ENCODE measurements around the gene FADS1. TPM values are rescaled to one million over a fixed set of nuclear protein-coding genes. Genes with fewer than 3 reads are reported as not detected.
A peak's percentile ranks its signal among the peaks of the same experiment; 100 is the strongest.

Gene FADS1
- total and polyA plus RNA-seq, 2 of the 8 experiments (the other 6 are each of a cell fraction or from before 2014, with no cell fraction given), result 115 to 141 TPM

DNA sequence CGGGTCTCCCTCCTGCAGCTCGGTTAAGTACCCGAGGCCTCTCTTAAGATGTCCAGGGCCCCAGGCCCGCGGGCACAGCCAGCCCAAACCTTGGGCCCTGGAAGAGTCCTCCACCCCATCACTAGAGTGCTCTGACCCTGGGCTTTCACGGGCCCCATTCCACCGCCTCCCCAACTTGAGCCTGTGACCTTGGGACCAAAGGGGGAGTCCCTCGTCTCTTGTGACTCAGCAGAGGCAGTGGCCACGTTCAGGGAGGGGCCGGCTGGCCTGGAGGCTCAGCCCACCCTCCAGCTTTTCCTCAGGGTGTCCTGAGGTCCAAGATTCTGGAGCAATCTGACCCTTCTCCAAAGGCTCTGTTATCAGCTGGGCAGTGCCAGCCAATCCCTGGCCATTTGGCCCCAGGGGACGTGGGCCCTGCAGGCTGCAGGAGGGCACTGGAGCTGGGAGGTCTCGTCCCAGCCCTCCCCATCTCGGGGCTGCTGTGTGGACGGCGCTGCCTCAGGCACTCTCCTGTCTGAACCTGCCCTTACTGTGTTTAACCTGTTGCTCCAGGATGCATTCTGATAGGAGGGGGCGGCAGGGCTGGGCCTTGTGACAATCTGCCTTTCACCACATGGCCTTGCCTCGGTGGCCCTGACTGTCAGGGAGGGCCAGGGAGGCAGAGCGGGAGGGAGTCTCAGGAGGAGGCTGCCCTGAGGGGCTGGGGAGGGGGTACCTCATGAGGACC lies 49.6 kb upstream of the FADS1 start:
- Histone ChIP-seq H3K36me3 (ENCODE audit: control insufficient read depth in 2 of 4, insufficient read depth in 4 of 4, low read length in 3 of 4) (peaks cover 17 to 44% (median 28%) of the 10 kb centered on the region in 4 experiments), H4K91ac (replicated peaks; ENCODE audit: insufficient read length, low read length) (no peak overlapping the region), H3K4ac (replicated peaks; ENCODE audit: insufficient read length, low read depth, low read length) (no peak overlapping the region), H2AFZ (ENCODE audit: low read length) (no peak overlapping the region), H3K79me1 (ENCODE audit: low read depth, low read length) (no peaks in the 10 kb centered on the region), H3K9ac (replicated peaks in 1 of 4; ENCODE audit: extremely low read depth in 1 of 4, low read depth in 3 of 4, low read length in 3 of 4) (no peak overlapping the region), H3K18ac (ENCODE audit: extremely low read depth, low read length) (no peak overlapping the region), H3K9me3 (ENCODE audit: insufficient read depth in 2 of 2, low read depth in 1 of 2, low read length in 1 of 2) (no peaks in the 10 kb centered on the region), H4K5ac (ENCODE audit: insufficient read length, low read depth, low read length) (no peak overlapping the region), H2BK15ac (ENCODE audit: low read length) (no peak overlapping the region), H3K4me3 (ENCODE audit: extremely low read depth in 1 of 4, insufficient read depth in 2 of 4, low read depth in 3 of 4, low read length in 4 of 4) (no peak overlapping the region), H3K23ac (ENCODE audit: insufficient read length) (no peak overlapping the region), H2BK120ac (replicated peaks; ENCODE audit: low read depth, low read length) (no peak overlapping the region), H3K4me2 (ENCODE audit: insufficient read depth in 1 of 2, low read depth in 2 of 2, low read length in 2 of 2) (no peak overlapping the region), H3K4me1 (replicated peaks in 1 of 4; ENCODE audit: control insufficient read depth in 3 of 4, insufficient read depth in 4 of 4, low read length in 3 of 4) (peaks cover 0 to 9% (median 4%) of the 10 kb centered on the region in 4 experiments; a peak in 6 of 7 replicates), H3K79me2 (ENCODE audit: control insufficient read depth in 1 of 2, insufficient read depth in 2 of 2, low read length in 2 of 2) (no peaks in the 10 kb centered on the region), H4K20me1 (replicated peaks in 1 of 2; ENCODE audit: control insufficient read depth in 1 of 2, insufficient read depth in 2 of 2, low read length in 2 of 2) (peaks cover 3 to 11% of the 10 kb centered on the region in 2 experiments), H2AK5ac (ENCODE audit: low read depth, low read length) (no peak overlapping the region), H2BK20ac (ENCODE audit: low read length) (no peak overlapping the region), H3K56ac (replicated peaks; ENCODE audit: insufficient read length, low read depth, low read length) (no peak overlapping the region), H2BK12ac (ENCODE audit: low read depth, low read length) (no peak overlapping the region), H3K27me3 (replicated peaks in 1 of 4; ENCODE audit: control insufficient read depth in 3 of 4, extremely low read depth in 1 of 4, insufficient read depth in 3 of 4, low read length in 3 of 4) (peaks cover 0 to 2% (median under 1%) of the 10 kb centered on the region in 4 experiments; a peak in 4 of 7 replicates), H4K8ac (ENCODE audit: extremely low read depth, insufficient read depth, low read length) (no peak overlapping the region), H3K27ac (ENCODE audit: low read depth, low read length) (no peak overlapping the region), H3K23me2 (ENCODE audit: low read depth, low read length) (no peaks in the 10 kb centered on the region), H3K14ac (ENCODE audit: insufficient read length) (no peak overlapping the region), H2BK5ac (ENCODE audit: low read depth, low read length) (no peak overlapping the region)
- POLR2A ChIA-PET (ENCODE audit: partially characterized antibody), result interaction anchor here (0.6 to 1.8 kb wide), 11 partner anchors 9 to 242 kb away, joined by 3 to 8 read pairs (median 3); partner anchors contain the start of genes FADS2, FEN1 and TMEM258
- no peak for DNase-seq (ENCODE audit: low read depth in 1 of 2, low spot score in 2 of 2)
- WGBS, 2 experiments (ENCODE audit: extremely low coverage in 1 of 2, insufficient coverage in 1 of 2, insufficient read length in 1 of 2, insufficient replicate concordance in 2 of 2, low coverage in 1 of 2, low lambda C conversion rate in 2 of 2, missing lambda C conversion rate in 1 of 2), result 87% methylated on average over 17 of the region's 18 CpGs; no CpG with 5 or more reads in 1 of the 2 experiments
- FAIRE-seq, result no peak
- CTCF ChIA-PET (ENCODE audit: partially characterized antibody), result interaction anchor here (0.6 to 10.9 kb wide), 7 partner anchors 9 to 241 kb away, joined by 3 to 172 read pairs (median 4); no protein-coding TSS in a partner anchor
- no peak for TF ChIP-seq MAFK (IDR thresholded peaks at IDR 0.05; ENCODE audit: low read depth, low read length)
- TF ChIP-seq POLR2AphosphoS5 (IDR thresholded peaks at IDR 0.05; ENCODE audit: low read depth, low read length), result peak; percentile 17; the same call in 1 of the 2 replicates
